GM21367 (cell line): Measurements from ENCODE around the gene TJAP1.

Experiments
- ATAC-seq: cut with Tn5 transposase; IDR thresholded peaks from one replicate; pipeline ENCODE4 v1.9.1; 2021; ENCODE audit not compliant: unreplicated experiment

TJAP1 gene

GRCh38 chr6:43477235-43478007, at the start of gene TJAP1:
TSS of gene TJAP1 (plus strand) at chr6:43477570. CDS start at chr6:43499002, 21,432 bp downstream.
- peak; percentile 92 for ATAC-seq

GRCh38 chr6:43428112-43428570, 49.2 kb upstream of the TJAP1 start:
- no peak for ATAC-seq

GRCh38 chr6:43428874-43429273, 48.5 kb upstream of the TJAP1 start:
- ATAC-seq: no peak

GRCh38 chr6:43432009-43432945, 45.1 kb upstream of the TJAP1 start:
- no peak for ATAC-seq

GRCh38 chr6:43433148-43433547, 44.2 kb upstream of the TJAP1 start:
- no peak for ATAC-seq

GRCh38 chr6:43434001-43434840, 43.1 kb upstream of the TJAP1 start:
- no peak for ATAC-seq

GRCh38 chr6:43434943-43435342, 42.4 kb upstream of the TJAP1 start:
- no peak for ATAC-seq

- no peak for ATAC-seq
Measured at GRCh38 chr6:43435682-43436437, 41.5 kb upstream of the TJAP1 start.

GRCh38 chr6:43436577-43437282, 40.6 kb upstream of the TJAP1 start:
- ATAC-seq: no peak

- ATAC-seq: no peak
Measured at GRCh38 chr6:43437700-43438099, 39.7 kb upstream of the TJAP1 start.

GRCh38 chr6:43442935-43443334, 34.4 kb upstream of the TJAP1 start:
- no peak for ATAC-seq

- no peak for ATAC-seq
Measured at GRCh38 chr6:43444036-43444435, 33.3 kb upstream of the TJAP1 start.

- no peak for ATAC-seq
Measured at GRCh38 chr6:43444582-43444981, 32.8 kb upstream of the TJAP1 start.

GRCh38 chr6:43445576-43445975, 31.8 kb upstream of the TJAP1 start:
- no peak for ATAC-seq

- no peak for ATAC-seq
Measured at GRCh38 chr6:43447604-43448003, 29.8 kb upstream of the TJAP1 start.

GRCh38 chr6:43448916-43449315, 28.5 kb upstream of the TJAP1 start:
- no peak for ATAC-seq

- ATAC-seq: no peak
Measured at GRCh38 chr6:43450699-43451131, 26.7 kb upstream of the TJAP1 start.

- ATAC-seq: no peak
Measured at GRCh38 chr6:43451348-43451747, 26.0 kb upstream of the TJAP1 start.

GRCh38 chr6:43451939-43452338, 25.4 kb upstream of the TJAP1 start:
- ATAC-seq: no peak

- ATAC-seq: no peak
Measured at GRCh38 chr6:43452896-43453295, 24.5 kb upstream of the TJAP1 start.
